Activated B cell treated with CpG ODN at 0.5 μM for 24 hours (primary cell): Measurements from ENCODE around the gene ZNF791. TPM values are rescaled to one million over a fixed set of nuclear protein-coding genes. Genes with fewer than 3 reads are reported as not detected.

Source experiments
- ATAC-seq: fragments of 200-7000 bp; cut with Tn5 transposase; one replicate; pipeline ENCODE4 v1.10.0; 2021; ENCODE audit warnings: low read depth, mild to moderate bottlenecking, moderate library complexity
- CTCF ChIA-PET: fragments of 350-600 bp; sonication (Branson Sonifier 250); formaldehyde crosslinking; loops from one replicate; lab custom pipeline; 2021; ENCODE audit warnings: antibody characterized with exemption; lab: Charles Lee
- POLR2A ChIA-PET: fragments of 350-600 bp; sonication (Branson Sonifier 250); formaldehyde crosslinking; loops from one replicate; lab custom pipeline; 2021; ENCODE audit warnings: antibody characterized with exemption; lab: Charles Lee
- DNase-seq: peaks from one replicate; pipeline ENCODE4 v3.0.0; 2022
- H3K27ac Mint-ChIP-seq: one replicate; pipeline ENCODE4 v1.8.0; 2020; ENCODE audit warnings: mixed read lengths
- H3K27me3 Mint-ChIP-seq: one replicate; pipeline ENCODE4 v1.8.0; 2021; ENCODE audit warnings: mixed read lengths
- H3K36me3 Mint-ChIP-seq: one replicate; pipeline ENCODE4 v1.8.0; 2021; ENCODE audit warnings: low read depth, mixed read lengths
- H3K4me1 Mint-ChIP-seq: one replicate; pipeline ENCODE4 v1.8.0; 2021; ENCODE audit warnings: mixed read lengths
- H3K4me3 Mint-ChIP-seq: one replicate; pipeline ENCODE4 v1.8.0; 2020; ENCODE audit warnings: mild to moderate bottlenecking, mixed read lengths
- H3K9me3 Mint-ChIP-seq: one replicate; pipeline ENCODE4 v1.8.0; 2020; ENCODE audit warnings: mixed read lengths
- CTCF ChIP-seq: fragments of 200-600 bp; IDR thresholded peaks from one replicate; pipeline ENCODE4 v1.8.0; 2022; ENCODE audit warnings: antibody characterized with exemption, mild to moderate bottlenecking
- intact Hi-C: fragments of 100-400 bp; cut with micrococcal nuclease; formaldehyde crosslinking; loops from one replicate; pipeline ENCODE4 v1.15.1; 2024
- total RNA-seq: library from RNA; stranded (reverse); gene quantifications from 2 replicates; pipeline ENCODE4 v1.2.3, GENCODE V29; 2022

ZNF791 gene
- total RNA-seq, 1 donor from 2014 or later, result 46.1 TPM

GRCh38 chr19:12648088-12648487, 37.4 kb downstream of the ZNF791 start:
- H3K36me3 Mint-ChIP-seq, result peaks cover 54% of the 10 kb centered on the region
- ChIA-PET CTCF (no interaction called here), POLR2A (no interaction called here)

GRCh38 chr19:12649941-12650340, 39.2 kb downstream of the ZNF791 start:
- Mint-ChIP-seq H3K4me3 (no peak overlapping the region), H3K36me3 (peaks cover 51% of the 10 kb centered on the region), H3K27ac (no peak overlapping the region), H3K27me3 (no peaks in the 10 kb centered on the region), H3K4me1 (peaks cover 8% of the 10 kb centered on the region), H3K9me3 (no peaks in the 10 kb centered on the region)
- intact Hi-C loops, result no loop called here
- CTCF ChIA-PET, result no interaction called here
- POLR2A ChIA-PET, result interaction anchor here (0.6 kb wide), 1 partner anchor 23 kb away, joined by 5 read pairs; no protein-coding TSS in a partner anchor
- ATAC-seq, result no peak
- TF ChIP-seq CTCF, result no peak
- DNase-seq, result no peak

More at GRCh38 chr19:12648088-12648487, 37.4 kb downstream of the ZNF791 start:
- Mint-ChIP-seq H3K27ac (peak overlapping the region; percentile 59), H3K9me3 (no peaks in the 10 kb centered on the region), H3K4me3 (no peak overlapping the region), H3K4me1 (peaks cover 8% of the 10 kb centered on the region), H3K27me3 (no peaks in the 10 kb centered on the region)
- DNase-seq (no peak), ATAC-seq (no peak)
- intact Hi-C loops, result no loop called here
- no peak for TF ChIP-seq CTCF

- Mint-ChIP-seq H3K4me1 (peaks cover 7% of the 10 kb centered on the region), H3K4me3 (no peak overlapping the region), H3K27ac (no peak overlapping the region), H3K36me3 (peaks cover 60% of the 10 kb centered on the region), H3K27me3 (no peaks in the 10 kb centered on the region), H3K9me3 (no peaks in the 10 kb centered on the region)
- ChIA-PET CTCF (no interaction called here), POLR2A (interaction anchor here (0.6 kb wide), 1 partner anchor 19 kb away, joined by 3 read pairs; no protein-coding TSS in a partner anchor)
- intact Hi-C loops, result no loop called here
- ATAC-seq (no peak), DNase-seq (no peak)
- no peak for TF ChIP-seq CTCF
These were observed 41.5 kb downstream of the ZNF791 start for GRCh38 chr19:12652219-12652618.

- H3K36me3 Mint-ChIP-seq, result peaks cover 76% of the 10 kb centered on the region
- no peaks in the 10 kb centered on the region for H3K9me3 Mint-ChIP-seq
- intact Hi-C loops, result no loop called here
- H3K4me1 Mint-ChIP-seq, result peaks cover 2% of the 10 kb centered on the region
- CTCF ChIA-PET, result interaction anchor here (1.2 kb wide), 1 partner anchor 16 kb away, joined by 4 read pairs; no protein-coding TSS in a partner anchor
- no peak overlapping the region for H3K27ac Mint-ChIP-seq
- ATAC-seq (no peak), DNase-seq (no peak)
- H3K4me3 Mint-ChIP-seq, result no peak overlapping the region
- TF ChIP-seq CTCF, result no peak
- POLR2A ChIA-PET, result interaction anchor here (0.7 kb wide), 1 partner anchor 503 kb away, joined by 3 read pairs; no protein-coding TSS in a partner anchor
- no peaks in the 10 kb centered on the region for H3K27me3 Mint-ChIP-seq
These were observed 44.8 kb downstream of the ZNF791 start for GRCh38 chr19:12655546-12655945.

- CTCF ChIA-PET, result no interaction called here
- Mint-ChIP-seq H3K27ac (no peak overlapping the region), H3K27me3 (no peaks in the 10 kb centered on the region), H3K4me3 (no peak overlapping the region), H3K9me3 (no peaks in the 10 kb centered on the region), H3K36me3 (peaks cover 76% of the 10 kb centered on the region), H3K4me1 (peaks cover 2% of the 10 kb centered on the region)
- POLR2A ChIA-PET, result interaction anchor here (0.7 to 1.5 kb wide), 3 partner anchors 9 to 82 kb away, joined by 3 to 21 read pairs (median 6); partner anchors contain the start of genes MAN2B1 and WDR83
- ATAC-seq (peak; percentile 54), DNase-seq (no peak)
- intact Hi-C loops, result no loop called here
- TF ChIP-seq CTCF, result no peak
These were observed 46.3 kb downstream of the ZNF791 start for GRCh38 chr19:12656899-12657571.
